Measurements from ENCODE around the gene SLC17A7.

Gene SLC17A7

GRCh38 chr19:49441210-49441959, at the start of gene SLC17A7:
TSS of gene SLC17A7 (minus strand) at chr19:49441527. CDS start at chr19:49441379, 148 bp downstream.
- TF ChIP-seq CTCF (IDR thresholded peaks at IDR 0.05; ENCODE audit: low read depth, low read length): no peak
- peak within 1 kb of the TSS; percentile 27; the same call in 1 of the 2 replicates for H3K4me3 ChIP-seq (ENCODE audit: low read depth, low read length)

- no peak for TF ChIP-seq CTCF (IDR thresholded peaks at IDR 0.05; ENCODE audit: low read depth, low read length)
- no peak overlapping the region for H3K4me3 ChIP-seq (ENCODE audit: low read depth, low read length)
Measured at GRCh38 chr19:49490287-49491029, 49.1 kb upstream of the SLC17A7 start.

- TF ChIP-seq CTCF (IDR thresholded peaks at IDR 0.05; ENCODE audit: low read depth, low read length): no peak
- H3K4me3 ChIP-seq (ENCODE audit: low read depth, low read length): peak overlapping the region; percentile 90
Measured at GRCh38 chr19:49489601-49490167, 48.4 kb upstream of the SLC17A7 start.

- no peak for TF ChIP-seq CTCF (IDR thresholded peaks at IDR 0.05; ENCODE audit: low read depth, low read length)
- H3K4me3 ChIP-seq (ENCODE audit: low read depth, low read length): peak overlapping the region; percentile 90
Measured at GRCh38 chr19:49488863-49489537, 47.7 kb upstream of the SLC17A7 start.

- no peak for TF ChIP-seq CTCF (IDR thresholded peaks at IDR 0.05; ENCODE audit: low read depth, low read length)
- peak overlapping the region; percentile 90 for H3K4me3 ChIP-seq (ENCODE audit: low read depth, low read length)
Measured at GRCh38 chr19:49488046-49488862, 46.9 kb upstream of the SLC17A7 start.

- H3K4me3 ChIP-seq (ENCODE audit: low read depth, low read length): peak within 1 kb of the TSS; percentile 90
- TF ChIP-seq CTCF (IDR thresholded peaks at IDR 0.05; ENCODE audit: low read depth, low read length): no peak
Measured at GRCh38 chr19:49487277-49488045, 46.1 kb upstream of the SLC17A7 start, which contains the start of gene RPL13A. TSS of gene RPL13A (plus strand) at chr19:49487608. CDS start at chr19:49487630, 22 bp downstream.
